PC-3 (cell line): ENCODE results near the gene ASB14. TPM values are rescaled to one million over a fixed set of nuclear protein-coding genes. Genes with fewer than 3 reads are reported as not detected.

Source experiments
- ATAC-seq: fragments of 200-7000 bp; cut with Tn5 transposase; 2 replicates; pipeline ENCODE4 v1.9.1; 2020; ENCODE audit warnings: mild to moderate bottlenecking, moderate library complexity
- BruUV-seq: library from RNA; stranded (reverse); fragments of 400-500 nt; replicated peaks from 2 replicates; lab custom pipeline; 2021; lab: Mats Ljungman, UMichigan
- CTCF ChIA-PET: fragments of 300-600 bp; sonication (Branson Sonifier 250); formaldehyde crosslinking; loops from one replicate; lab custom pipeline; 2022; ENCODE audit warnings: antibody characterized with exemption; lab: Charles Lee
- POLR2A ChIA-PET: fragments of 300-600 bp; sonication (Branson Sonifier 250); formaldehyde crosslinking; loops from one replicate; lab custom pipeline; 2022; ENCODE audit warnings: antibody characterized with exemption; ENCODE audit not compliant: unreplicated experiment; lab: Charles Lee
- DNase-seq: peaks from one replicate; pipeline ENCODE4 v3.0.0-alpha.2; 2015
- H2AFZ ChIP-seq: fragments of 300-600 bp; sonication (generic); 2 replicates; pipeline ENCODE4 v1.6.0; 2016; ENCODE audit warnings: antibody characterized with exemption, low read length
- H3F3A ChIP-seq: fragments of 300-600 bp; sonication (generic); one replicate; pipeline ENCODE4 v1.6.0; 2017; ENCODE audit warnings: antibody characterized with exemption, low read length, control low read depth, mild to moderate bottlenecking; ENCODE audit not compliant: unreplicated experiment
- H3K27ac ChIP-seq: fragments of 300-600 bp; sonication (generic); 2 replicates; pipeline ENCODE4 v1.5.1; 2016; ENCODE audit warnings: mild to moderate bottlenecking, low read length
- H3K27me3 ChIP-seq: fragments of 300-600 bp; sonication (generic); 2 replicates; pipeline ENCODE4 v1.6.1; 2016; ENCODE audit warnings: low read length, mixed read lengths
- H3K36me3 ChIP-seq: fragments of 300-600 bp; sonication (generic); 2 replicates; pipeline ENCODE4 v1.6.1; 2016; ENCODE audit warnings: low read depth, mixed run types, low read length, mixed read lengths
- H3K4me1 ChIP-seq: fragments of 300-600 bp; sonication (generic); 2 replicates; pipeline ENCODE4 v1.5.1; 2016; ENCODE audit warnings: low read length; ENCODE audit not compliant: insufficient read depth
- H3K4me2 ChIP-seq: fragments of 300-600 bp; sonication (generic); 2 replicates; pipeline ENCODE4 v1.6.0; 2016; ENCODE audit warnings: low read length
- H3K4me3 ChIP-seq: fragments of 300-600 bp; sonication (generic); 2 replicates; pipeline ENCODE4 v1.5.1; 2016; ENCODE audit warnings: mild to moderate bottlenecking, low read length, mixed read lengths
- H3K79me2 ChIP-seq: fragments of 300-600 bp; sonication (generic); 2 replicates; pipeline ENCODE4 v1.6.1; 2017; ENCODE audit warnings: low read length, mixed read lengths
- H3K9ac ChIP-seq: fragments of 300-600 bp; sonication (generic); 2 replicates; pipeline ENCODE4 v1.6.0; 2016; ENCODE audit warnings: mild to moderate bottlenecking, low read length
- H3K9me2 ChIP-seq: fragments of 300-600 bp; sonication (generic); replicated peaks from 2 replicates; pipeline ENCODE4 v1.6.1; 2016; ENCODE audit warnings: mixed run types, low read length, mixed read lengths
- H3K9me3 ChIP-seq: fragments of 300-600 bp; sonication (generic); 2 replicates; pipeline ENCODE4 v1.6.1; 2016; ENCODE audit warnings: low read length, mixed read lengths
- H4K20me1 ChIP-seq: fragments of 300-600 bp; sonication (generic); 2 replicates; pipeline ENCODE4 v1.6.1; 2016; ENCODE audit warnings: low read length, mixed read lengths
- CTCF ChIP-seq: fragments of 300-600 bp; sonication (generic); conservative IDR thresholded peaks from 2 replicates; pipeline ENCODE4 v1.5.1; 2017; ENCODE audit warnings: antibody characterized with exemption, low read depth, mild to moderate bottlenecking, low read length
- EZH2 ChIP-seq: fragments of 300-600 bp; sonication (generic); IDR thresholded peaks from one replicate; pipeline ENCODE4 v1.6.1; 2017; ENCODE audit warnings: antibody characterized with exemption, mild to moderate bottlenecking, low read length; ENCODE audit not compliant: unreplicated experiment
- EZH2phosphoT487 ChIP-seq: fragments of 300-600 bp; sonication (generic); IDR thresholded peaks from 2 replicates; pipeline ENCODE4 v1.6.1; 2018; ENCODE audit warnings: mild to moderate bottlenecking, antibody characterized with exemption, low read length, borderline replicate concordance
- intact Hi-C: fragments of 100-400 bp; cut with micrococcal nuclease; formaldehyde crosslinking; loops from 2 replicates; pipeline ENCODE4 v1.9.0; 2023
- total RNA-seq: library from RNA; depleted of rRNA; stranded (reverse); fragments of >200 nt; gene quantifications from 2 replicates; pipeline ENCODE4 v1.2.3, GENCODE V29; 2014

The ASB14 gene
- total RNA-seq, 1 experiment from 2014 or later: not detected

- H3K27me3 ChIP-seq: no peaks in the 10 kb centered on the region
- peaks cover 23% of the 10 kb centered on the region for H4K20me1 ChIP-seq
- ChIA-PET POLR2A (interaction anchor here (0.7 kb wide), 1 partner anchor 364 kb away, joined by 4 read pairs; no protein-coding TSS in a partner anchor), CTCF (no interaction called here)
- H3K9me3 ChIP-seq: no peaks in the 10 kb centered on the region
- H3K36me3 ChIP-seq: no peaks in the 10 kb centered on the region
- peaks cover 26% of the 10 kb centered on the region for H3K4me1 ChIP-seq
- H3K9me2 ChIP-seq: no peaks in the 10 kb centered on the region
- no TSS peak for BruUV-seq
- peak overlapping the region; percentile 45; the same call in 1 of the 2 replicates for H3K4me3 ChIP-seq
- no peaks in the 10 kb centered on the region for H3F3A ChIP-seq
- intact Hi-C loops: loop anchor here (1.0 kb wide), 1 partner anchor 8 kb away; no protein-coding TSS in a partner anchor
- peak overlapping the region; percentile 89 for H3K4me2 ChIP-seq
- peak overlapping the region; percentile 65 for H3K27ac ChIP-seq
- ATAC-seq (no peak; the same call in 1 of the 2 replicates), DNase-seq (peak; percentile 76)
- no peak for TF ChIP-seq EZH2
- TF ChIP-seq CTCF: no peak
- no peak for TF ChIP-seq EZH2phosphoT487
- H3K9ac ChIP-seq: peak overlapping the region; percentile 23
- no peak overlapping the region for H2AFZ ChIP-seq
- peaks cover 56% of the 10 kb centered on the region for H3K79me2 ChIP-seq
Measured at GRCh38 chr3:57230006-57230405, 62.5 kb downstream of the ASB14 start.

DNA sequence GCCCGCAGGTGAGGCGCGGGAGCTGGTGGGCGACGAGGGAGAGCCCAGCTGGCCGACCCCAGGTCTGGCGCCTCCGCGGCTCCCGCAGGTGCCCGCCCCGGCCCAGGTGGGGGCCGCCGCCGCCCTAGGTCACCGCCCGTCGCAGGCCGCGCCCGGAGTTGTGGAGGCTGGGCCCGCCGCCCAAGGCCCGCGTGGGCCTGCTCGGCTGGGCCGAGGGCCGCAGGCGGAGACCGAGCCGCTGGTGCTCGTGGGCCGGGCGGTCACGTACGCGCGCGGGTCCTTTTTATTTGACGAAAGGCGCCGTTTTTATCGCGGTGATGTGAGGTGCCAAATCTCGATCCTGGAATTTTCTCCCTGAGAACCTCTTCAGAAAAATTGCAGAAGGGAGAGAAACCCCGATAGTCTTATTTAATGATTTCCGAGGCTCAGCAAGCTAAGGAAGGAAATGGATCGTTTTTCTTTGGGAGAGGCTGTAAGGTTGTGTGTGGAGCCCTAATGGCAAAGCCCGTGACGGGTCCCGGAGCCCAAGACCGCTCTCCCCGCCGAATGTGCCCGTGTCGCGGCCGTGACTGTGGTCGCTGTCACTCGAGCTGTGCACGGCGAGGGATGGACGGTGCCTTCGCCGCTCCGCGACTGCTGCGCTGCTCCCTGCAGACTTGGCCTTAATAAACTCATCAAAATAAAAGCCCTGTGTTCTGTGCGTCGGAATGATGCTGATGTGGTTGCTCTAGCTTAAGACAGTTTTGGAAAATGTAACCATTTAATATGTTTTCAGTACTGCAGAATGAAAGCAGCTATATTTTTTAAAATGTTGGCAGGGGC, 64.3 kb downstream of the ASB14 start:
- TF ChIP-seq EZH2: no peak
- TF ChIP-seq EZH2phosphoT487: no peak
- TF ChIP-seq CTCF: no peak
- H3K9me3 ChIP-seq: no peaks in the 10 kb centered on the region
- DNase-seq (peak; percentile 51), ATAC-seq (peak; percentile 43)
- H3K4me2 ChIP-seq: peak overlapping the region; percentile 89
- H3K27me3 ChIP-seq: no peaks in the 10 kb centered on the region
- CTCF ChIA-PET: interaction anchor here (0.9 kb wide), 1 partner anchor 169 kb away, joined by 3 read pairs; no protein-coding TSS in a partner anchor
- H3K9ac ChIP-seq: peak overlapping the region; percentile 78
- H3K79me2 ChIP-seq: peaks cover 49% of the 10 kb centered on the region
- BruUV-seq: no TSS peak
- peak overlapping the region; percentile 89 for H3K4me3 ChIP-seq
- POLR2A ChIA-PET: interaction anchor here (0.5 to 1.1 kb wide), 4 partner anchors 8 to 169 kb away, joined by 3 to 18 read pairs (median 5); no protein-coding TSS in a partner anchor
- no peaks in the 10 kb centered on the region for H3K9me2 ChIP-seq
- H3F3A ChIP-seq: no peaks in the 10 kb centered on the region
- H2AFZ ChIP-seq: peak overlapping the region; percentile 92
- no peaks in the 10 kb centered on the region for H3K36me3 ChIP-seq
- peak overlapping the region; percentile 17 for H3K27ac ChIP-seq
- peaks cover 23% of the 10 kb centered on the region for H4K20me1 ChIP-seq
- H3K4me1 ChIP-seq: peaks cover 30% of the 10 kb centered on the region
- intact Hi-C loops: loop anchor here (1.0 to 5.0 kb wide), 3 partner anchors 204 to 354 kb away; no protein-coding TSS in a partner anchor
